ENCODE measurements around the gene CIB4. TPM values are rescaled to one million over a fixed set of nuclear protein-coding genes. Genes with fewer than 3 reads are reported as not detected.

The CIB4 gene
- total RNA-seq, 2 donors from 2014 or later = 0.46 TPM; not detected in 1

DNA sequence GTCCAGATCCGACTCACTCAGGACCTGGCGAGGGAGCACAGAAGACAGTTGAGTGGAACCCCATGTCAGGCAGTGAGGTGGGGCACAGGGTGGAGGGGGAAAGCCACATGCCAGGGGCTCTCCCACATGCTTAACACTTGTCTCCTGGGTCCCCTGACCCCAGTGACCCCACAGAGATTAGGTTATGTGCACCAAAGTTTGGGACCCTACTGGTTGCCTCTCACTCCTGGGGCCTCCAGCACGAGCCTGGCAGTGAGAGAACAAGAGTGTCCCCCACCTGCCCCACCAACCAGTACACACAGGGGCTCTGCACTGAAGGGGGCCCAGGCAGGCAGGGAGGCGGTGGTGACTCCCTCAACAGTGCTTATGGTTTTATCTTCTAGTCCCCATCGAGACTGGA is 58.3 kb downstream of the CIB4 start:
- H3K36me3 ChIP-seq = no peaks in the 10 kb centered on the region
- 98% methylated on average over 5 of the region's 5 CpGs for WGBS
- H3K4me1 ChIP-seq (replicated peaks) = no peaks in the 10 kb centered on the region
- DNase-seq (ENCODE audit: low spot score) = no peak
- no peaks in the 10 kb centered on the region for H3K27me3 ChIP-seq (replicated peaks; ENCODE audit: insufficient read depth)
- intact Hi-C loops (cut with DNase I) = no loop called here
- H3K27ac ChIP-seq = no peak overlapping the region
- H3K4me3 ChIP-seq = no peak overlapping the region
- no peaks in the 10 kb centered on the region for H3K9me3 ChIP-seq
- TF ChIP-seq POLR2A (IDR thresholded peaks at IDR 0.05) (no peak), POLR2AphosphoS5 (IDR thresholded peaks at IDR 0.05) (no peak)
- TF ChIP-seq, protein P1, sequence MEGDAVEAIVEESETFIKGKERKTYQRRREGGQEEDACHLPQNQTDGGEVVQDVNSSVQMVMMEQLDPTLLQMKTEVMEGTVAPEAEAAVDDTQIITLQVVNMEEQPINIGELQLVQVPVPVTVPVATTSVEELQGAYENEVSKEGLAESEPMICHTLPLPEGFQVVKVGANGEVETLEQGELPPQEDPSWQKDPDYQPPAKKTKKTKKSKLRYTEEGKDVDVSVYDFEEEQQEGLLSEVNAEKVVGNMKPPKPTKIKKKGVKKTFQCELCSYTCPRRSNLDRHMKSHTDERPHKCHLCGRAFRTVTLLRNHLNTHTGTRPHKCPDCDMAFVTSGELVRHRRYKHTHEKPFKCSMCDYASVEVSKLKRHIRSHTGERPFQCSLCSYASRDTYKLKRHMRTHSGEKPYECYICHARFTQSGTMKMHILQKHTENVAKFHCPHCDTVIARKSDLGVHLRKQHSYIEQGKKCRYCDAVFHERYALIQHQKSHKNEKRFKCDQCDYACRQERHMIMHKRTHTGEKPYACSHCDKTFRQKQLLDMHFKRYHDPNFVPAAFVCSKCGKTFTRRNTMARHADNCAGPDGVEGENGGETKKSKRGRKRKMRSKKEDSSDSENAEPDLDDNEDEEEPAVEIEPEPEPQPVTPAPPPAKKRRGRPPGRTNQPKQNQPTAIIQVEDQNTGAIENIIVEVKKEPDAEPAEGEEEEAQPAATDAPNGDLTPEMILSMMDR (IDR thresholded peaks at IDR 0.05) = no peak

DNA sequence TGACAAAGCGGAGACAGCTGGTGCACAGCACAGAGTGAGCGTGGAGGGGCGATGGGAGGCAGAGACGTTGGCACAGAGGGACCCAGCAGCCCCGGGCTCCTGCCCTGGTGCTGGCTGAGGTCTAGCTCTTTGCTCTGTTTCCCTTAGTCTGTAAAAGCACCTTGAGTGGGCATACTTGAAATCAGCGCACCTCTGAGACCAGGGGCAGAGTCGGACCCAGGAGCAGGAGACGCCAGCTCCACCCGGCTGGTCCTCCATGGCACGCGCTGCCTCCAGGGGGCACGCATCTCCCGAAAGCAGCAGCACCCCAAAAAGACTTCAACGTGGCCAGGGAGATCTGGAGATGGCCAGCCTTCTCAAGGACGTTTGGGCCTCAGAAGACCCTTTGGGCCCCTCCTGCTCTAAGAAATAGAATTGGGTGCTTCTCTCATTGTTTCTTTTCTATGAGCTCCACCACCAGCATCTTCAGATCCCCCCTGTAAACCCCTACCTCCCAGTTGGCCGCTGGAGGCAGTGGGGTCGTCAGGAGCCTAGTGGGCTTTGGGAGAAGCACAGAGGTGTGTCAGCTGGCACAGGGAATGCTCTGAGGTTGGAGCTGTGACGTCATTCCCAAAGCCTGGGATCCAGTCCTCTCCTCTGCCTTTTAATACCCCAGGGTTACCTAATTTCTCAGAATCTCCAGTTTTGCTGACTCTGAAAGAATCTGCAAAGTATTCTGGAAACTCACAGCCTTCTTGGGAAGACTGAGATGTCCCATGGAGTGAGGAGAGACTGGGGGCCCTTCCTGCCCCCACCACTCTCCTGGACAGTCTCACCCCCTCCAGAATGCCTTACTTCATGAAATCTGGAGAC is 58.9 kb downstream of the CIB4 start:
- Histone ChIP-seq H3K27me3 (replicated peaks; ENCODE audit: insufficient read depth) (no peaks in the 10 kb centered on the region), H3K4me1 (replicated peaks) (no peaks in the 10 kb centered on the region), H3K9me3 (no peaks in the 10 kb centered on the region), H3K27ac (no peak overlapping the region), H3K4me3 (no peak overlapping the region), H3K36me3 (no peaks in the 10 kb centered on the region)
- intact Hi-C loops (cut with DNase I) = no loop called here
- WGBS = 89% methylated on average over 18 of the region's 18 CpGs
- DNase-seq (ENCODE audit: low spot score) = no peak
- TF ChIP-seq POLR2AphosphoS5 (IDR thresholded peaks at IDR 0.05) = no peak
- TF ChIP-seq, protein P1 (IDR thresholded peaks at IDR 0.05) = no peak
- TF ChIP-seq POLR2A (IDR thresholded peaks at IDR 0.05) = no peak

DNA sequence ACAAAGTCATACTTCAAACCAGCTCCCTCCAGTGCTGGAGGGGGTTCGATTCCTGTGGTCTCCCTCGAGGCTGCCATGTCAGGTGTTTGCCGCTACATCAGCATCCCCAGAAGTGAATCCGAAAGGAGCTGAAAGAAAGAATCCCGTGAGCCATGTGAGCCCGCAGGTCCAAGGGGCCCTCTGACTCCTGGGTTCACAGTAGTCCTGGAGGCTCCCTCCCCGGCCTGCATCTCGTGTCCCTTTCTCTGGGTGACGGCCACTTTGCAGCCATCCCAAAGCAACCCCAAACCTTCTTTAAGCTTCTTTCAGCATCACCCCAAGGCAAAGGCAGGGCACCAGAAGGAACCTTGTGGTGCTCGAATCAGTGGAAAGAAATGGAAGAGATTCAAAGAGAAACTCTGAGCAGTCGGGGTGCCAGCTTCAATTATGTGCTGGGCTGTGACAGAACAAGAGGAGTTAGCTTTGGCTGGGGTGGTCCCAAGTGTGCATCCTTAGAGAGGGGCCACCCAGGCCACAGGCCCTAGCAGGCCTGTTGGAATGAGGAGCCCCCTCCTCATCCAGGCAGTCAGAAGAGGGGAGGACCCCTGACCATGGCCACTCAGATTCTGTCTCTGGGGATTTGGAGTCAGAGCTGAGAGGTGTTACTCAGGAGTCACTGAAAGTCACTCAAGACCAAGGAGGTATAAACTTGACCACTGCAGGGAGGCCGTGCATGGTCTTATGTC is 59.7 kb downstream of the CIB4 start:
- TF ChIP-seq POLR2AphosphoS5 (IDR thresholded peaks at IDR 0.05) = no peak
- TF ChIP-seq, protein P1 (IDR thresholded peaks at IDR 0.05) = no peak
- TF ChIP-seq POLR2A (IDR thresholded peaks at IDR 0.05) = no peak
- WGBS = 94% methylated on average over 12 of the region's 12 CpGs
- Histone ChIP-seq H3K27me3 (replicated peaks; ENCODE audit: insufficient read depth) (no peaks in the 10 kb centered on the region), H3K27ac (no peak overlapping the region), H3K4me1 (replicated peaks) (no peaks in the 10 kb centered on the region), H3K36me3 (no peaks in the 10 kb centered on the region), H3K9me3 (no peaks in the 10 kb centered on the region), H3K4me3 (no peak overlapping the region)
- intact Hi-C loops (cut with DNase I) = no loop called here
- DNase-seq (ENCODE audit: low spot score) = no peak

DNA sequence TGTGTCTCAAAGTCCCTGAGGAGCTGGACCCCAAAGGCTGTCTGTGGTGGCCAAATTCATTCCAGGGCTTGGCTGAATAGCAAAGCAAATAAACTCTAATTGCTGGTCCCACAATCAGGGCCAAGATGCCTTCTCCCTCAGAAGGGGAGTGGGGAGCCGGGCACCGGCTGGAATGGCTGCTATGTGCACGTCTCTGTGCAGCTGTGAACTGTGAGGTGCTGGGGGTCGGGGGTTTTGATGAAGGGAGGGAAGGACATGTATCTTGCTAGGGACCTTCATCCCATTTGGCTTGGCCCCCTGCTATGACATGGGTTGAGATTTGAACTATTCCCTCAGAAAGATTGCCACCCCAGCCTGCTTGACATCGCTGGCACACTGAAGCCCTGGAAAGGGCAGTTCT is 60.4 kb downstream of the CIB4 start:
- Histone ChIP-seq H3K27me3 (replicated peaks; ENCODE audit: insufficient read depth) (no peaks in the 10 kb centered on the region), H3K27ac (no peak overlapping the region), H3K9me3 (no peaks in the 10 kb centered on the region), H3K4me3 (no peak overlapping the region), H3K36me3 (no peaks in the 10 kb centered on the region), H3K4me1 (replicated peaks) (no peaks in the 10 kb centered on the region)
- 74% methylated on average over 5 of the region's 5 CpGs for WGBS
- intact Hi-C loops (cut with DNase I) = no loop called here
- TF ChIP-seq, protein P1 (IDR thresholded peaks at IDR 0.05) = no peak
- no peak for TF ChIP-seq POLR2AphosphoS5 (IDR thresholded peaks at IDR 0.05)
- DNase-seq (ENCODE audit: low spot score) = no peak

Data from prostate gland (tissue), 2 donors.